SK-N-SH (cell line): ENCODE results near the gene PEA15. TPM values are rescaled to one million over a fixed set of nuclear protein-coding genes. Genes with fewer than 3 reads are reported as not detected.

Experiments used
- CTCF ChIA-PET: fragments of 300-600, 350-600 bp; formaldehyde crosslinking; extraction: SDS; loops from one replicate; lab custom pipeline; 2021; lab: Yijun Ruan, JAX
- POLR2A ChIA-PET: fragments of 350-600 bp; sonication (Branson Sonifier 250); formaldehyde crosslinking; extraction: SDS; loops from one replicate; lab custom pipeline; 2020; ENCODE audit warnings: antibody characterized with exemption, inconsistent platforms; lab: Yijun Ruan, JAX
- DNase-seq: peaks from one replicate; pipeline ENCODE4 v3.0.0; 2012
- H2AFZ ChIP-seq: fragments of 200-600 bp; sonication (generic); 2 replicates; pipeline ENCODE4 v1.8.1; 2016; ENCODE audit warnings: antibody characterized with exemption, mild to moderate bottlenecking, low read depth
- H3F3A ChIP-seq: fragments of 200-600 bp; sonication (generic); replicated peaks from 2 replicates; pipeline ENCODE3; 2016; ENCODE audit warnings: antibody characterized with exemption, mild to moderate bottlenecking; ENCODE audit not compliant: insufficient read depth
- H3K27ac ChIP-seq, 2 experiments: fragments of 200-500 bp in 1 of 2; fragments of 200-600 bp in 1 of 2; sonication (Bioruptor generic) in 1 of 2; sonication (generic), shearing (Covaris generic) in 1 of 2; 2 replicates each; pipeline versions ENCODE4 v1.5.1 to v1.6.1; 2014 to 2016; ENCODE audit warnings: low read depth in 2 of 2, inconsistent platforms in 1 of 2, low read length in 1 of 2, mild to moderate bottlenecking in 1 of 2, mixed read lengths in 1 of 2
- H3K27me3 ChIP-seq: fragments of 200-600 bp; sonication (generic), shearing (Covaris generic); 2 replicates; pipeline ENCODE4 v1.6.1; 2016; ENCODE audit warnings: mixed run types; ENCODE audit not compliant: insufficient read depth
- H3K36me3 ChIP-seq, 2 experiments: fragments of 200-500 bp in 1 of 2; fragments of 200-600 bp in 1 of 2; sonication (Bioruptor generic) in 1 of 2; sonication (generic) in 1 of 2; replicated peaks in 1 of 2; 2 replicates each; pipeline versions ENCODE3 to v1.5.1; 2014 to 2016; ENCODE audit warnings: low read length in 1 of 2, mild to moderate bottlenecking in 1 of 2; ENCODE audit not compliant: insufficient read depth in 2 of 2, control insufficient read depth in 1 of 2
- H3K4me1 ChIP-seq, 2 experiments: fragments of 200-500 bp in 1 of 2; fragments of 200-600 bp in 1 of 2; sonication (Bioruptor generic) in 1 of 2; sonication (generic), shearing (Covaris generic) in 1 of 2; 2 replicates each; pipeline versions ENCODE4 v1.5.1 to v1.6.1; 2014 to 2016; ENCODE audit warnings: low read depth in 1 of 2, low read length in 1 of 2, mixed run types in 1 of 2; ENCODE audit not compliant: insufficient read depth in 2 of 2, control insufficient read depth in 1 of 2
- H3K4me2 ChIP-seq: fragments of 200-600 bp; sonication (generic), shearing (Covaris generic); 2 replicates; pipeline ENCODE4 v1.6.1; 2017; ENCODE audit warnings: mixed run types
- H3K4me3 ChIP-seq, 2 experiments: fragments of 200-500 bp in 1 of 2; fragments of 200-600 bp in 1 of 2; sonication (Bioruptor generic) in 1 of 2; sonication (generic), shearing (Covaris generic) in 1 of 2; 2 replicates each; pipeline versions ENCODE4 v1.5.1 to v1.8.1; 2014 to 2016; ENCODE audit warnings: low read depth in 2 of 2, inconsistent platforms in 1 of 2, low read length in 1 of 2, mild to moderate bottlenecking in 1 of 2, mixed read lengths in 1 of 2, moderate library complexity in 1 of 2
- H3K79me2 ChIP-seq: fragments of 200-600 bp; sonication (generic); 2 replicates; pipeline ENCODE4 v1.8.1; 2017; ENCODE audit warnings: mild to moderate bottlenecking; ENCODE audit not compliant: insufficient read depth
- H3K9ac ChIP-seq: fragments of 200-600 bp; sonication (generic); 2 replicates; pipeline ENCODE4 v1.6.1; 2017; ENCODE audit warnings: mixed run types
- H3K9me2 ChIP-seq: fragments of 200-600 bp; sonication (generic); 2 replicates; pipeline ENCODE4 v1.6.1; 2017; ENCODE audit warnings: mixed run types
- H3K9me3 ChIP-seq: fragments of 200-600 bp; sonication (generic); 2 replicates; pipeline ENCODE4 v1.6.1; 2017; ENCODE audit warnings: mixed run types, mild to moderate bottlenecking, moderate library complexity
- H4K20me1 ChIP-seq: fragments of 200-600 bp; sonication (generic); 2 replicates; pipeline ENCODE4 v1.6.1; 2017; ENCODE audit warnings: mild to moderate bottlenecking, mixed run types; ENCODE audit not compliant: insufficient read depth
- FOSL2 ChIP-seq: IDR thresholded peaks from 2 replicates; pipeline ENCODE4 v1.4.0; 2012; ENCODE audit warnings: low read depth, mild to moderate bottlenecking, moderate library complexity, borderline replicate concordance
- FOXJ3 ChIP-seq: sonication (generic); formaldehyde crosslinking; IDR thresholded peaks from 2 replicates; pipeline ENCODE4 v1.5.1; 2020; ENCODE audit warnings: mild to moderate bottlenecking, missing genetic modification reagents
- FOXM1 ChIP-seq: IDR thresholded peaks from 2 replicates; pipeline ENCODE4 v1.4.0; 2012; ENCODE audit warnings: low read depth, mild to moderate bottlenecking
- GABPA ChIP-seq: IDR thresholded peaks from 2 replicates; pipeline ENCODE4 v1.4.0; 2012; ENCODE audit warnings: low read depth, mild to moderate bottlenecking
- GATA2 ChIP-seq: sonication (generic); formaldehyde crosslinking; IDR thresholded peaks from 2 replicates; pipeline ENCODE4 v1.5.0; 2020; ENCODE audit warnings: mild to moderate bottlenecking, missing genetic modification reagents
- JUND ChIP-seq: IDR thresholded peaks from 2 replicates; pipeline ENCODE4 v1.4.0; 2012
- NRF1 ChIP-seq: IDR thresholded peaks from 2 replicates; pipeline ENCODE4 v1.6.1; 2012; ENCODE audit warnings: low read depth, mild to moderate bottlenecking, low read length
- POLR2AphosphoS5 ChIP-seq: IDR thresholded peaks from 2 replicates; pipeline ENCODE4 v1.6.1; 2012; ENCODE audit warnings: low read depth, low read length
- RXRA ChIP-seq: IDR thresholded peaks from 2 replicates; pipeline ENCODE4 v1.4.0; 2012; ENCODE audit warnings: low read depth, mild to moderate bottlenecking, borderline replicate concordance
- SIN3A ChIP-seq: IDR thresholded peaks from 2 replicates; pipeline ENCODE4 v1.6.1; 2012; ENCODE audit warnings: low read depth, mild to moderate bottlenecking, low read length, moderate library complexity, borderline replicate concordance
- TAF1 ChIP-seq: IDR thresholded peaks from 2 replicates; pipeline ENCODE4 v1.6.1; 2012; ENCODE audit warnings: low read depth, mild to moderate bottlenecking, low read length, moderate library complexity, borderline replicate concordance
- TCF12 ChIP-seq: IDR thresholded peaks from 2 replicates; pipeline ENCODE4 v1.4.0; 2012
- TEAD4 ChIP-seq: IDR thresholded peaks from 2 replicates; pipeline ENCODE4 v1.4.0; 2012; ENCODE audit warnings: mild to moderate bottlenecking, borderline replicate concordance; ENCODE audit not compliant: insufficient read depth
- YY1 ChIP-seq: IDR thresholded peaks from 2 replicates; pipeline ENCODE4 v1.4.0; 2012; ENCODE audit warnings: low read depth, mild to moderate bottlenecking
- WGBS: methylation state at CpG from one replicate; pipeline ENCODE4 v1.1.6; 2017; ENCODE audit warnings: low lambda C conversion rate; 5-methylcytosine and 5-hydroxymethylcytosine counted together
- polyA plus RNA-seq, 3 experiments: library from polyadenylated mRNA; depleted of rRNA; stranded (reverse); fragments of >200 nt; gene quantifications; 2 replicates each; pipeline ENCODE4 v1.2.3, GENCODE V29; 2012
- TF ChIP-seq, protein P1 (sequence below): IDR thresholded peaks from 2 replicates; pipeline ENCODE4 v1.6.1; 2012; ENCODE audit warnings: mild to moderate bottlenecking, low read depth, low read length, moderate library complexity
- TF ChIP-seq, protein P2 (sequence below): IDR thresholded peaks from 2 replicates; pipeline ENCODE4 v1.4.0; 2012; ENCODE audit warnings: low read depth, borderline replicate concordance
- TF ChIP-seq, protein P3 (sequence below): IDR thresholded peaks from 2 replicates; pipeline ENCODE4; 2012

The PEA15 gene
- polyA plus RNA-seq, 1 of the 3 experiments (the other 2 are of a cell fraction) = 322 TPM

- POLR2A ChIA-PET = no interaction called here
- 100% methylated on average over 3 of the region's 3 CpGs for WGBS
- no peaks in the 10 kb centered on the region for H3K79me2 ChIP-seq
- no peak for DNase-seq
- TF ChIP-seq, protein P1, sequence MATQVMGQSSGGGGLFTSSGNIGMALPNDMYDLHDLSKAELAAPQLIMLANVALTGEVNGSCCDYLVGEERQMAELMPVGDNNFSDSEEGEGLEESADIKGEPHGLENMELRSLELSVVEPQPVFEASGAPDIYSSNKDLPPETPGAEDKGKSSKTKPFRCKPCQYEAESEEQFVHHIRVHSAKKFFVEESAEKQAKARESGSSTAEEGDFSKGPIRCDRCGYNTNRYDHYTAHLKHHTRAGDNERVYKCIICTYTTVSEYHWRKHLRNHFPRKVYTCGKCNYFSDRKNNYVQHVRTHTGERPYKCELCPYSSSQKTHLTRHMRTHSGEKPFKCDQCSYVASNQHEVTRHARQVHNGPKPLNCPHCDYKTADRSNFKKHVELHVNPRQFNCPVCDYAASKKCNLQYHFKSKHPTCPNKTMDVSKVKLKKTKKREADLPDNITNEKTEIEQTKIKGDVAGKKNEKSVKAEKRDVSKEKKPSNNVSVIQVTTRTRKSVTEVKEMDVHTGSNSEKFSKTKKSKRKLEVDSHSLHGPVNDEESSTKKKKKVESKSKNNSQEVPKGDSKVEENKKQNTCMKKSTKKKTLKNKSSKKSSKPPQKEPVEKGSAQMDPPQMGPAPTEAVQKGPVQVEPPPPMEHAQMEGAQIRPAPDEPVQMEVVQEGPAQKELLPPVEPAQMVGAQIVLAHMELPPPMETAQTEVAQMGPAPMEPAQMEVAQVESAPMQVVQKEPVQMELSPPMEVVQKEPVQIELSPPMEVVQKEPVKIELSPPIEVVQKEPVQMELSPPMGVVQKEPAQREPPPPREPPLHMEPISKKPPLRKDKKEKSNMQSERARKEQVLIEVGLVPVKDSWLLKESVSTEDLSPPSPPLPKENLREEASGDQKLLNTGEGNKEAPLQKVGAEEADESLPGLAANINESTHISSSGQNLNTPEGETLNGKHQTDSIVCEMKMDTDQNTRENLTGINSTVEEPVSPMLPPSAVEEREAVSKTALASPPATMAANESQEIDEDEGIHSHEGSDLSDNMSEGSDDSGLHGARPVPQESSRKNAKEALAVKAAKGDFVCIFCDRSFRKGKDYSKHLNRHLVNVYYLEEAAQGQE = no peak
- TF ChIP-seq, protein P2, sequence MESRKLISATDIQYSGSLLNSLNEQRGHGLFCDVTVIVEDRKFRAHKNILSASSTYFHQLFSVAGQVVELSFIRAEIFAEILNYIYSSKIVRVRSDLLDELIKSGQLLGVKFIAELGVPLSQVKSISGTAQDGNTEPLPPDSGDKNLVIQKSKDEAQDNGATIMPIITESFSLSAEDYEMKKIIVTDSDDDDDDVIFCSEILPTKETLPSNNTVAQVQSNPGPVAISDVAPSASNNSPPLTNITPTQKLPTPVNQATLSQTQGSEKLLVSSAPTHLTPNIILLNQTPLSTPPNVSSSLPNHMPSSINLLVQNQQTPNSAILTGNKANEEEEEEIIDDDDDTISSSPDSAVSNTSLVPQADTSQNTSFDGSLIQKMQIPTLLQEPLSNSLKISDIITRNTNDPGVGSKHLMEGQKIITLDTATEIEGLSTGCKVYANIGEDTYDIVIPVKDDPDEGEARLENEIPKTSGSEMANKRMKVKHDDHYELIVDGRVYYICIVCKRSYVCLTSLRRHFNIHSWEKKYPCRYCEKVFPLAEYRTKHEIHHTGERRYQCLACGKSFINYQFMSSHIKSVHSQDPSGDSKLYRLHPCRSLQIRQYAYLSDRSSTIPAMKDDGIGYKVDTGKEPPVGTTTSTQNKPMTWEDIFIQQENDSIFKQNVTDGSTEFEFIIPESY = no peak
- TF ChIP-seq GATA2 (CRISPR knock-in tag) (no peak), FOXM1 (no peak)
- peaks cover 54 to 93% of the 10 kb centered on the region in 2 experiments for H3K36me3 ChIP-seq
- no peaks in the 10 kb centered on the region for H4K20me1 ChIP-seq
- peaks cover 35% of the 10 kb centered on the region for H3F3A ChIP-seq
- no peaks in the 10 kb centered on the region for H3K9me2 ChIP-seq
- no peak overlapping the region for H3K4me2 ChIP-seq
- peaks cover 11 to 18% of the 10 kb centered on the region in 2 experiments; a peak in 3 of 4 replicates for H3K4me1 ChIP-seq
- H2AFZ ChIP-seq = no peak overlapping the region
- no peak overlapping the region for H3K27ac ChIP-seq
- CTCF ChIA-PET = interaction anchor here (1.0 to 5.5 kb wide), 6 partner anchors 11 to 137 kb away, joined by 4 to 73 read pairs (median 6); no protein-coding TSS in a partner anchor
- H3K27me3 ChIP-seq = no peaks in the 10 kb centered on the region
- H3K9me3 ChIP-seq = no peaks in the 10 kb centered on the region
- H3K4me3 ChIP-seq = no peak overlapping the region
- H3K9ac ChIP-seq = no peak overlapping the region
Observed at GRCh38 chr1:160222546-160222945, 17.4 kb downstream of the PEA15 start.

DNA sequence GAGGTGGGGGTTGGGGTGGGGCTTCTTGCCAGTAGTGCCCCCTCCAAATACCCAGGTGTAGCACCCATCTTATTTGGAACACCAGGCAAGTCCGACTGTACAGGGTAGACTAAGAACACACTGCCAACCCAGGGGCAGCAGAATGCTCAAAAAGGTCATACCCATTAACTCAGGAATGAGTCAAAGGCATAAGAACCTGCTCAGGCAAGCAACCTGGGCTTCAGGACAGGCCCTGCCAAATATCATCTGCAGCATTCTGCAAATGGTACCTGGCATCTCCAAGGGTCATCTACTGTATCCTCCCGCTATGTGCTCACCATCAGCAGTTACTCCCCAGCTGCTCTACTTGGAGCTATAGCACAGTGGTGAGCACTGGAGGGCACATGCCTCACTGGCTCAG, 19.4 kb downstream of the PEA15 start:
- CTCF ChIA-PET = interaction anchor here (1.1 to 3.8 kb wide), 4 partner anchors 27 to 139 kb away, joined by 5 to 29 read pairs (median 7); no protein-coding TSS in a partner anchor
- Histone ChIP-seq H3K9me3 (no peaks in the 10 kb centered on the region), H3K9ac (no peak overlapping the region), H3F3A (peaks cover 19% of the 10 kb centered on the region), H3K79me2 (no peaks in the 10 kb centered on the region), H3K4me2 (no peak overlapping the region), H3K4me1 (peaks cover 0 to 3% of the 10 kb centered on the region in 2 experiments; a peak in 2 of 4 replicates), H3K4me3 (no peak overlapping the region), H2AFZ (no peak overlapping the region), H3K36me3 (peaks cover 51 to 93% of the 10 kb centered on the region in 2 experiments), H3K27ac (no peak overlapping the region), H4K20me1 (no peaks in the 10 kb centered on the region), H3K9me2 (no peaks in the 10 kb centered on the region), H3K27me3 (no peaks in the 10 kb centered on the region)
- WGBS = 86% methylated on average over 2 of the region's 2 CpGs
- POLR2A ChIA-PET = no interaction called here
- TF ChIP-seq POLR2AphosphoS5 = no peak
- TF ChIP-seq TAF1 = no peak
- no peak for TF ChIP-seq TEAD4
- TF ChIP-seq, protein P3, sequence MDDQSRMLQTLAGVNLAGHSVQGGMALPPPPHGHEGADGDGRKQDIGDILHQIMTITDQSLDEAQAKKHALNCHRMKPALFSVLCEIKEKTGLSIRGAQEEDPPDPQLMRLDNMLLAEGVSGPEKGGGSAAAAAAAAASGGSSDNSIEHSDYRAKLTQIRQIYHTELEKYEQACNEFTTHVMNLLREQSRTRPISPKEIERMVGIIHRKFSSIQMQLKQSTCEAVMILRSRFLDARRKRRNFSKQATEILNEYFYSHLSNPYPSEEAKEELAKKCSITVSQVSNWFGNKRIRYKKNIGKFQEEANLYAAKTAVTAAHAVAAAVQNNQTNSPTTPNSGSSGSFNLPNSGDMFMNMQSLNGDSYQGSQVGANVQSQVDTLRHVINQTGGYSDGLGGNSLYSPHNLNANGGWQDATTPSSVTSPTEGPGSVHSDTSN = no peak
- TF ChIP-seq FOSL2 = no peak
- TF ChIP-seq JUND = no peak
- no peak for TF ChIP-seq GABPA
- no peak for TF ChIP-seq RXRA
- no peak for TF ChIP-seq NRF1
- no peak for TF ChIP-seq YY1
- TF ChIP-seq FOXJ3 (CRISPR knock-in tag) = no peak
- TF ChIP-seq TCF12 = no peak
- no peak for TF ChIP-seq SIN3A
- no peak for DNase-seq
